ENCODE data around the gene CHAF1B.

The CHAF1B gene

GRCh38 chr21:36463991-36464390 is 78.8 kb downstream of the CHAF1B start:
- no peak for DNase-seq (ENCODE audit: low read depth)

GRCh38 chr21:36464590-36464989 is 79.4 kb downstream of the CHAF1B start:
- DNase-seq (ENCODE audit: low read depth): no peak

GRCh38 chr21:36465478-36465877 is 80.3 kb downstream of the CHAF1B start:
- DNase-seq (ENCODE audit: low read depth): no peak

- peak; percentile 19 for DNase-seq (ENCODE audit: low read depth)
These were observed 80.9 kb downstream of the CHAF1B start for GRCh38 chr21:36466061-36466511.
